ENCODE data around the gene SYNM. TPM values are rescaled to one million over a fixed set of nuclear protein-coding genes. Genes with fewer than 3 reads are reported as not detected.

Gene SYNM
- total and polyA plus RNA-seq, 2 experiments from 2014 or later, result 5.4 to 8.0 TPM

DNA sequence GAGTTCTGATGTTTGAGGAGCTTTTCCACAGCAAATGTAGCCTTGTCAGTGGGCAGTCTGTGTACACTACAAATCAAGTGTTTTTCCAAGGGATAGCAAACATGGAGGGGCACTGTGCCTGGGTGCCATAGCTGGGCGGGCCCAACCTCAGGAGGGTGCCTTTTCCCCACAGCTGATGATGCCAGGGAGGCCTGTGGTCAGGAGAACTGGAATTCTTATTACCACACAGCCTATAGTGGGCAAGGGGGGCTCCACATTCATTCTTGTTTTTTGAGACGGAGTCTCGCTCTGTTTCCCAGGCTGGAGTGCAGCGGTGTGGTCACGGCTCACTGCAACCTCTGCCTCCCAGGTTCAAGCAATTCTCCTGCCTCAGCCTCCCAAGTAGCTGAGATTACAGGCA lies 41.8 kb downstream of the SYNM start:
- Histone ChIP-seq H3K27me3 (no peaks in the 10 kb centered on the region), H3K27ac (no peak overlapping the region), H3K4me1 (ENCODE audit: low read depth) (peaks cover 3% of the 10 kb centered on the region), H3K9me3 (ENCODE audit: low read depth) (no peaks in the 10 kb centered on the region), H3K36me3 (no peaks in the 10 kb centered on the region), H3K4me3 (no peak overlapping the region)
- no peak for DNase-seq (ENCODE audit: low read depth in 1 of 2, low spot score in 1 of 2)
- TF ChIP-seq, protein P1, sequence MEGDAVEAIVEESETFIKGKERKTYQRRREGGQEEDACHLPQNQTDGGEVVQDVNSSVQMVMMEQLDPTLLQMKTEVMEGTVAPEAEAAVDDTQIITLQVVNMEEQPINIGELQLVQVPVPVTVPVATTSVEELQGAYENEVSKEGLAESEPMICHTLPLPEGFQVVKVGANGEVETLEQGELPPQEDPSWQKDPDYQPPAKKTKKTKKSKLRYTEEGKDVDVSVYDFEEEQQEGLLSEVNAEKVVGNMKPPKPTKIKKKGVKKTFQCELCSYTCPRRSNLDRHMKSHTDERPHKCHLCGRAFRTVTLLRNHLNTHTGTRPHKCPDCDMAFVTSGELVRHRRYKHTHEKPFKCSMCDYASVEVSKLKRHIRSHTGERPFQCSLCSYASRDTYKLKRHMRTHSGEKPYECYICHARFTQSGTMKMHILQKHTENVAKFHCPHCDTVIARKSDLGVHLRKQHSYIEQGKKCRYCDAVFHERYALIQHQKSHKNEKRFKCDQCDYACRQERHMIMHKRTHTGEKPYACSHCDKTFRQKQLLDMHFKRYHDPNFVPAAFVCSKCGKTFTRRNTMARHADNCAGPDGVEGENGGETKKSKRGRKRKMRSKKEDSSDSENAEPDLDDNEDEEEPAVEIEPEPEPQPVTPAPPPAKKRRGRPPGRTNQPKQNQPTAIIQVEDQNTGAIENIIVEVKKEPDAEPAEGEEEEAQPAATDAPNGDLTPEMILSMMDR (IDR thresholded peaks at IDR 0.05; ENCODE audit: low read depth, low read length), result no peak

DNA sequence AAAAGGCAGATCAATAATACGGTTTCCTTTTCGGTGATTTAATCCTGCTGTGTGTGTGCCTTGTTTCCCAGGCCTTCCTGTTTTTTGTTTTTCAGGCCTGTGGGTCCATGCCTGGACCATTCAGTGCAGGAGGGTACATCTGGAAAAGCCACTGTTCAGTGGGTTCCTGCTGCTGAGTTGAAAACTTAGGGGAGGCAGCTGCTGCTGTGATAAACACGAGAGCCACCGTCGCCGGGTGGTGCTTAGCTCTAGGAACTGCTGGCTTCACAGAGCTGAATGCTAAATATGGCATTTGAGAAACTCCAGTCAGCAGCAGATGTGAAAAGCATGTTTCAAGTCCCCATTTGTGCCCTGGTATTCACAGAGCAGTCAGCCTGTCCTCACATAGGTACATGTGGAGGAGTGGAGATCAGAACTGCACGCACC lies 44.0 kb downstream of the SYNM start:
- H3K27me3 ChIP-seq, result no peaks in the 10 kb centered on the region
- no peaks in the 10 kb centered on the region for H3K9me3 ChIP-seq (ENCODE audit: low read depth)
- H3K27ac ChIP-seq, result peak overlapping the region; percentile 59
- H3K36me3 ChIP-seq, result no peaks in the 10 kb centered on the region
- no peak overlapping the region for H3K4me3 ChIP-seq
- TF ChIP-seq, protein P1 (IDR thresholded peaks at IDR 0.05; ENCODE audit: low read depth, low read length), result no peak
- peaks cover 3% of the 10 kb centered on the region for H3K4me1 ChIP-seq (ENCODE audit: low read depth)
- peak in 1 of 2 donors; percentile 77 for DNase-seq (ENCODE audit: low read depth in 1 of 2, low spot score in 1 of 2)

DNA sequence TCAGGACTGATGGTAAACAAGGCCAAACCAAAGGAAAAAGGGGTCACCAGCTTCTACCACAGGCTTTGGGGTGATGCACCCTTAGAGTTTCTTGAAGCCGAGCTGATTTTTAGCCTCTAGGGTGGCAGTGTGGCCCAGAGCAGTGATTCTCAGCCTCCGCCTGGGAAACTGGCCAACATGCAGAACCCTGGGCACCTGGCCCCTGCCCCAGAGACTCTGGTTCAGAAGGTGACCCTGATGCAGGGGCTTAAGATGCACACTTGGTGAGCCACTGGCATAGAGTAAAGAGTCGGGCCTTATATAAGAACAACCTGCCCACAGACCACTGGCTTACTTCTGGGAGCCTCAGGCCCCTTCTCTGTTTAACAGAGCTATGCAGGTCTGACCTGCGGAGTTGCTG lies 44.5 kb downstream of the SYNM start:
- H3K4me3 ChIP-seq, result no peak overlapping the region
- TF ChIP-seq, protein P1 (IDR thresholded peaks at IDR 0.05; ENCODE audit: low read depth, low read length), result no peak
- peak overlapping the region; percentile 59 for H3K27ac ChIP-seq
- no peaks in the 10 kb centered on the region for H3K27me3 ChIP-seq
- no peak for DNase-seq (ENCODE audit: low read depth in 1 of 2, low spot score in 1 of 2)
- no peaks in the 10 kb centered on the region for H3K9me3 ChIP-seq (ENCODE audit: low read depth)
- peaks cover 3% of the 10 kb centered on the region for H3K4me1 ChIP-seq (ENCODE audit: low read depth)
- H3K36me3 ChIP-seq, result no peaks in the 10 kb centered on the region

DNA sequence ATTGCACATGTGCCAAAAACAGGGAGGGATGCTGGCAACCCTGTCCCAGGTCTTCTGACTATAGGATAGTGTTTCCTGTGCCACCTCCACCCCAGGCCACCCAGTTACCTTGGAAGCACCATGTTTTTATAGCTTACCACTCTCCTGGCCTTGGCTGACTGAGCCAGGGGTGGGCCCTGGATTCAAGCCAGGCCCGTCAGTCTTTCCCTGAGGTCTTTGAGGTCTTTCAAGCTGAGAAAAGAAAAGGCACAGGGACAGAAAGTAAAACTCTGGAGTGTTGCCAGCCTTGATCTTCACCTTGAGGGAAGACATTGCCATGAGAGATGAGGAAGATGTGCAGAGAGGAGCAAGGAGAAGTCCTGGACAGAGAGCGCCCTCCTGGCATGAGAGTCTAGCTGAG lies 46.3 kb downstream of the SYNM start:
- Histone ChIP-seq H3K4me3 (no peak overlapping the region), H3K9me3 (ENCODE audit: low read depth) (no peaks in the 10 kb centered on the region), H3K36me3 (no peaks in the 10 kb centered on the region), H3K27ac (no peak overlapping the region), H3K4me1 (ENCODE audit: low read depth) (peaks cover 3% of the 10 kb centered on the region), H3K27me3 (no peaks in the 10 kb centered on the region)
- no peak for DNase-seq (ENCODE audit: low read depth in 1 of 2, low spot score in 1 of 2)
- TF ChIP-seq, protein P1 (IDR thresholded peaks at IDR 0.05; ENCODE audit: low read depth, low read length), result no peak

DNA sequence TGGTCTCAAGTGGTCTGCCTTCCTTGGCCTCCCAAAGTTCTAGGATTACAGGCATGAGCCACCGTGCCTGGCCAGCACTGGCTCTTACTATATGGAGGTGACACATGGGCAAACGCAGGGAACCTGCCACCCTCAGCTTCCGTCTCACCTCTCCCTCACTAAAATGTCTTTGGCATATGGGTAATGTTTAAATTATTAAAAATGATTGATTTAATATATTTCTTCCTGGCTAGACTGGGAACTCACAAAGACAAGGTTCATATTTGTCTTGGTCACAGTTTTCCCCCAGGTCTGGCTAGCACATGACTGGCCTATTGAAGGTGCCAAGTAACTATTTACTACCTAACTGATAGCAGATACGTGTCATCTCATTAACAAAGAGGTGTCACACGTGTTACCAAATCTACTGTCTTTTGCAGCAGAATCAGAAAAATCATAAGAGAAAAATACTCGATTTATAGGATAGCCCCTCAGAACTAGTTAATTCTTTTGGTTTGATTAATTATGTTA lies 48.2 kb downstream of the SYNM start:
- H3K36me3 ChIP-seq, result no peaks in the 10 kb centered on the region
- no peak for DNase-seq (ENCODE audit: low read depth in 1 of 2, low spot score in 1 of 2)
- no peak overlapping the region for H3K4me3 ChIP-seq
- H3K27me3 ChIP-seq, result no peaks in the 10 kb centered on the region
- H3K9me3 ChIP-seq (ENCODE audit: low read depth), result no peaks in the 10 kb centered on the region
- TF ChIP-seq, protein P1 (IDR thresholded peaks at IDR 0.05; ENCODE audit: low read depth, low read length), result no peak
- H3K4me1 ChIP-seq (ENCODE audit: low read depth), result peaks cover 3% of the 10 kb centered on the region
- no peak overlapping the region for H3K27ac ChIP-seq

Measured in cardiac muscle cell (in vitro differentiated cells and primary cell).